Stomach (tissue), 9 donors: ENCODE results near the gene NFS1. TPM values are rescaled to one million over a fixed set of nuclear protein-coding genes. Genes with fewer than 3 reads are reported as not detected.

Experiments used
- DNase-seq, 2 donors: peaks; one replicate each; pipeline versions ENCODE4 v3.0.0 to v3.0.0-alpha.2; 2013 to 2019
- H3K27ac ChIP-seq, 5 donors: fragments of 200-600 bp in 4 of 5; sonication (generic) in 4 of 5; one replicate each; pipeline ENCODE4 v1.5.1; 2013 to 2019; ENCODE audit warnings: mild to moderate bottlenecking in 1 of 5, moderate library complexity in 1 of 5
- H3K27me3 ChIP-seq, 3 donors: fragments of 200-600 bp; sonication (generic); one replicate each; pipeline ENCODE4 v1.5.1; 2017 to 2019; ENCODE audit warnings: mixed run types in 1 of 3
- H3K36me3 ChIP-seq, 4 donors: fragments of 200-600 bp; sonication (generic); 1 replicate in 3 of 4; 2 replicates in 1 of 4; pipeline ENCODE4 v1.5.1; 2016 to 2019
- H3K4me1 ChIP-seq, 4 donors: fragments of 200-600 bp; sonication (generic); one replicate each; pipeline ENCODE4 v1.5.1; 2016 to 2019
- H3K4me3 ChIP-seq, 4 donors: fragments of 200-600 bp; sonication (generic) in 3 of 4; one replicate each; pipeline ENCODE4 v1.5.1; 2016 to 2019; ENCODE audit warnings: mild to moderate bottlenecking in 1 of 4
- H3K9me3 ChIP-seq, 4 donors: fragments of 200-600 bp; sonication (generic); one replicate each; pipeline ENCODE4 v1.5.1; 2016 to 2019
- EP300 ChIP-seq: sonication (generic); formaldehyde crosslinking; IDR thresholded peaks from one replicate; pipeline ENCODE4 v1.6.1; 2017; ENCODE audit warnings: antibody characterized with exemption
- POLR2A ChIP-seq, 4 donors: fragments of 450-650 bp; IDR thresholded peaks; one replicate each; pipeline ENCODE4 v1.6.1; 2016; ENCODE audit warnings: antibody characterized with exemption in 4 of 4, control low read depth in 2 of 4, mild to moderate bottlenecking in 1 of 4, moderate library complexity in 1 of 4
- POLR2AphosphoS5 ChIP-seq, 3 donors: sonication (generic); formaldehyde crosslinking; IDR thresholded peaks; one replicate each; pipeline ENCODE4 v1.6.1; 2016; ENCODE audit warnings: antibody characterized with exemption in 3 of 3
- WGBS, 5 donors: extraction: QIAGEN DNeasy Blood & Tissue Kit in 3 of 5; methylation state at CpG; one replicate each; pipeline versions ENCODE4 v1.1.5 to v1.1.7; 2013 to 2018; 5-methylcytosine and 5-hydroxymethylcytosine counted together
- intact Hi-C: fragments of 100-400 bp; cut with DNase I; formaldehyde crosslinking; loops from one replicate; pipeline ENCODE4 v1.15.1; 2023; ENCODE audit warnings: low total_unique reads
- polyA plus RNA-seq, 3 donors: library from polyadenylated mRNA; stranded (reverse); fragments of 200-250 nt; gene quantifications; one replicate each; pipeline ENCODE4 v1.2.3, GENCODE V29; 2013
- total RNA-seq, 5 donors: library from RNA; depleted of rRNA; stranded (reverse); fragments of >200 nt; gene quantifications; one replicate each; pipeline versions ENCODE4 v1.1.0 to v1.2.3, GENCODE V29; 2014 to 2016
- TF ChIP-seq, protein P1 (sequence below), 7 experiments: fragments of 450-650 bp in 4 of 7; fragments of 200-600 bp in 3 of 7; sonication (generic) in 3 of 7; IDR thresholded peaks; one replicate each; pipeline ENCODE4 v1.5.1; 2016 to 2019; ENCODE audit warnings: antibody characterized with exemption in 7 of 7, control low read depth in 2 of 7, mild to moderate bottlenecking in 1 of 7
- donor health status: healthy with polysubstance abuse.
- donor health status: Bipolar disorder and iron deficiency.
- donor health status: healthy.

The NFS1 gene
- total and polyA plus RNA-seq, 8 donors: 0.58 to 54.2 (median 24.7) TPM

DNA sequence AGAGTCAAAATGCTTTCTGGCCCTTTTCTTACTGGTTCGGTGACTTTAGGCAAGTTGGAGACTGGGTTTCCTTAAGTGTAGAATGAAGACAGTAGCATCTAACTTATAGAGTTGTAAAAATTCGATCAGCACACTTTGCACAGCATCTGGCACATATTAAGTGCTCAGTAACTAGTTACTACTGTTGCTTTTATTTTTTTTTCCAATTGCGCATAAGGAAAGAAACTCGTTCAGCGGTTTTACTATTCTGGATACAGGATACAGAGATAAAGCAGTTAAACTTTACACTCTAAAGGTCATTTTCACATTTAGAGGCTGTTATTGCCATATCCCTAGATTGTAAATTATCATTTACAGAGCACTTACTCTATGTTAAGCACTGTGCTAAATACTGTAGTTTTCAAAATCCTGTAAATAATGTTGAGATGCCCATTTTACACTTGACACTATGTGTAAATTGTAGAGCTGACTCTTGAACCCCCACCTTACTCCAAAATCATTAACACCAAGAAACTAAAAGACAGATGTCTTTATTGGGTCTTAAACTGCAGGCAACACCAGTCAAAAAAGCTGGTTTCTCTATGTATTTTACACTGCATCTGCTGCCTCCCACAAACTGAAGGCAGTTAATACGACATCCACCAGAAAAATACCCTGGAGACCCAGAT is 939 bp upstream of the NFS1 start:
- Histone ChIP-seq H3K4me3 (peak overlapping the region; percentile 85 to 93 (median 88)), H3K36me3 (peaks cover 30 to 59% (median 55%) of the 10 kb centered on the region in 4 donors), H3K9me3 (no peaks in the 10 kb centered on the region), H3K4me1 (peaks cover 22 to 61% (median 41%) of the 10 kb centered on the region in 4 donors), H3K27ac (peak overlapping the region; percentile 80 to 95 (median 92)), H3K27me3 (no peaks in the 10 kb centered on the region)
- TF ChIP-seq, protein P1, sequence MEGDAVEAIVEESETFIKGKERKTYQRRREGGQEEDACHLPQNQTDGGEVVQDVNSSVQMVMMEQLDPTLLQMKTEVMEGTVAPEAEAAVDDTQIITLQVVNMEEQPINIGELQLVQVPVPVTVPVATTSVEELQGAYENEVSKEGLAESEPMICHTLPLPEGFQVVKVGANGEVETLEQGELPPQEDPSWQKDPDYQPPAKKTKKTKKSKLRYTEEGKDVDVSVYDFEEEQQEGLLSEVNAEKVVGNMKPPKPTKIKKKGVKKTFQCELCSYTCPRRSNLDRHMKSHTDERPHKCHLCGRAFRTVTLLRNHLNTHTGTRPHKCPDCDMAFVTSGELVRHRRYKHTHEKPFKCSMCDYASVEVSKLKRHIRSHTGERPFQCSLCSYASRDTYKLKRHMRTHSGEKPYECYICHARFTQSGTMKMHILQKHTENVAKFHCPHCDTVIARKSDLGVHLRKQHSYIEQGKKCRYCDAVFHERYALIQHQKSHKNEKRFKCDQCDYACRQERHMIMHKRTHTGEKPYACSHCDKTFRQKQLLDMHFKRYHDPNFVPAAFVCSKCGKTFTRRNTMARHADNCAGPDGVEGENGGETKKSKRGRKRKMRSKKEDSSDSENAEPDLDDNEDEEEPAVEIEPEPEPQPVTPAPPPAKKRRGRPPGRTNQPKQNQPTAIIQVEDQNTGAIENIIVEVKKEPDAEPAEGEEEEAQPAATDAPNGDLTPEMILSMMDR (IDR thresholded peaks at IDR 0.05): no peak
- intact Hi-C loops: no loop called here
- WGBS, 5 donors: 12 to 18% (median 16%) methylated on average over 6 of the region's 6 CpGs
- no peak for DNase-seq

DNA sequence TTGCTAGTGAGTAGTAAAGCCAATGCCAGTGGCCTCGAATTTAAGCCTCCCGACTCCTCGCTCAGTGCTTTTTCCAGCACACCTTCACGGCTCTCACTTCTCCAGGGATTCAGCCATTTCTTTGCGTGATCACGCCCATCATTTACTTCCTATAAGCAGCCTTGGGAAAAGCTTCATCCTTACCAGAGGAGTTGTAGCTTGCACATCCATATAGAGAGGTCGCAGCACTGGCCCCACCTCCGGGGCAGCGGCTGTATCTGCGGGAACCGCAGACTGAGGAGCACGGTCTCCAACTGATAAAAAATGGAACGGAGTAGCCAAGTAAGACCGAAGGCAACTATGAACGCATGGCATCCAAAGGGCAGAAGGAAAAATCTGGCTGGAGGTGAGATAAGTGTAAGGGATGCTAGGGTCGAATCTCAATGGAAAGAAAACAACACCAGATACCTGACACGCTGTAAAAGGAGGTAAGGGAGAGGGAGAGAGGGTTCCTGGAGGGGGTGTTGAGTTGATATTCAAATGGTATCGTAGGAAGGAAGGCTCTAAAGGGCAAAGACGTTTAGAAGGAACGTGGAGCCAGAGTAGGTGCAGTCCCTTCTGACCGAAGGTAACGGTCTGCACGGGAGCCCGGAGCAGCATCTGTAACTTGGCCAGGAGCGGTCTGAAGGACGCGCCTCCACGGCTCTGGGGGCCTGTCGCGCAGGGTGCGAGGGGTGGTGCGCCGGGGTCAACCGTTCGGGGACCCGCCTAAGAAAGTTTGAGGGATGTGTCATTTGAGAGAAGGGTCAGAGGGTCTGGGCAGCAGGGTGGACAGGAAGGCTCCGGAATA is 640 bp downstream of the NFS1 start:
- peaks cover 14 to 59% (median 55%) of the 10 kb centered on the region in 4 donors for H3K36me3 ChIP-seq
- peak; percentile 17 to 35 for DNase-seq
- TF ChIP-seq EP300 (no peak), POLR2AphosphoS5 (IDR thresholded peaks at IDR 0.05) (no peak), POLR2A (IDR thresholded peaks at IDR 0.05) (no peak)
- TF ChIP-seq, protein P1 (IDR thresholded peaks at IDR 0.05): no peak

DNA sequence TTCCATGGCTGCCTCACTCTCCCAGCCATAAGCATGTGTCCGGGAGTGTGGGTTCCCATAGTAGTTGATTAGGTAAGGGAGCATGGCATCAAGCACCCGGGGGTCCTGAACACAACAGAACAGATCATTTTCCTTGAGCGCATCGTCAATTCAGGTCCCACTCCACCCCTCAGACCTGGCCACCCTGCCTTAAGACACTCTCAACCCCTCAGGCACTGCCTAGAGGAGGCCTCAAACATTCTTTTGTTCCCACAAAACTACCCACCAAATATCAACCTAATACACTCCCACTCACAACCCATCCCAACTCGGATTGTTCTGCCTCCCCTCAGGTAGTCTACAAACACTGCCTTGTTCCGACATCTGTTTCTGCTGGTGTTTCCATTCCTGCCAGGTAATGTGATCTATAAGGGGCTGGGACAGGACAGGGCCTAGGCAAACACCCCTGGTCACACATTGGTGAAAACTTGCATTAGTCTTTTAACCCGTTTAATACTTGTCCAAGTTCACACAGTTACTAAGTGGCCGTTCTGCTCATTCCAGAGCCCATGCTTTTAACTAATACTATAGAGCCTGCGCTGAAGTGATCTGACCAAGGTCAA is 1.4 kb downstream of the NFS1 start:
- H3K27me3 ChIP-seq: no peaks in the 10 kb centered on the region
- whole genome bisulfite sequencing, 5 donors: 59 to 75% (median 68%) methylated on average over 9 of the region's 9 CpGs
- no peak for TF ChIP-seq POLR2AphosphoS5 (IDR thresholded peaks at IDR 0.05)
- TF ChIP-seq POLR2A (IDR thresholded peaks at IDR 0.05): no peak
- no peak for TF ChIP-seq EP300
- TF ChIP-seq, protein P1 (IDR thresholded peaks at IDR 0.05): no peak
- H3K4me1 ChIP-seq: peaks cover 22 to 47% (median 34%) of the 10 kb centered on the region in 4 donors
- H3K36me3 ChIP-seq: peaks cover 13 to 59% (median 55%) of the 10 kb centered on the region in 4 donors
- H3K27ac ChIP-seq: peak overlapping the region in 1 of 5 donors; percentile 91
- intact Hi-C loops: no loop called here
- no peaks in the 10 kb centered on the region for H3K9me3 ChIP-seq
- peak overlapping the region; percentile 85 to 93 (median 88) for H3K4me3 ChIP-seq
- peak in 1 of 2 donors; percentile 15 for DNase-seq

More for the DNA sequence above, 640 bp downstream of the NFS1 start:
- Histone ChIP-seq H3K4me1 (peaks cover 22 to 52% (median 35%) of the 10 kb centered on the region in 4 donors), H3K27ac (peak overlapping the region; percentile 80 to 95 (median 92)), H3K9me3 (no peaks in the 10 kb centered on the region), H3K4me3 (peak overlapping the region; percentile 85 to 93 (median 88)), H3K27me3 (no peaks in the 10 kb centered on the region)
- WGBS, 5 donors: 5 to 7% (median 6%) methylated on average over 37 of the region's 37 CpGs
- intact Hi-C loops: no loop called here

DNA sequence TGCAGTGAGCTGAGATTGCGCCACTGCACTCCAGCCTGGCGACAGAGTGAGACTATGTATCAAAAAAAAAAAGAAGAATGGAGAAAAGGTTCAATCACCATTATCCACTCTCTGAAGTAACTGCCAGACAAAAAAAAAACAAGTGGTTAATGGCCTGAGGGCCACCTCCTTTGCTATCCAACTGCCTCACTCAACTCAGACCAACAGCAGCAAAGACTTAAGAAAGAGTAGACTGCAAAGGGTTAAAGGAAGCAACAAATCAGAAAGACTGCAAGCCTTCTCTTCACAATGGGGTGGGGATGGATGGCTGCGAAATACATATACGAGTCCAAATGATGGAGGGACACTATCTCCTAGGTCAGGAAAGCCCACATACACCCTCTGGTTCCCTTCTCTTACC is 3.2 kb downstream of the NFS1 start:
- Histone ChIP-seq H3K27ac (no peak overlapping the region), H3K9me3 (no peaks in the 10 kb centered on the region), H3K36me3 (peaks cover 11 to 58% (median 55%) of the 10 kb centered on the region in 4 donors), H3K4me1 (peaks cover 22 to 36% (median 27%) of the 10 kb centered on the region in 4 donors), H3K27me3 (no peaks in the 10 kb centered on the region), H3K4me3 (no peak overlapping the region)
- whole genome bisulfite sequencing, 5 donors: 86 to 93% (median 89%) methylated on average over 4 of the region's 4 CpGs
- intact Hi-C loops: no loop called here
- no peak for DNase-seq
- TF ChIP-seq, protein P1 (IDR thresholded peaks at IDR 0.05): no peak
- TF ChIP-seq POLR2AphosphoS5 (IDR thresholded peaks at IDR 0.05): no peak
